Measurements from ENCODE around the gene SMAD3.

DNA sequence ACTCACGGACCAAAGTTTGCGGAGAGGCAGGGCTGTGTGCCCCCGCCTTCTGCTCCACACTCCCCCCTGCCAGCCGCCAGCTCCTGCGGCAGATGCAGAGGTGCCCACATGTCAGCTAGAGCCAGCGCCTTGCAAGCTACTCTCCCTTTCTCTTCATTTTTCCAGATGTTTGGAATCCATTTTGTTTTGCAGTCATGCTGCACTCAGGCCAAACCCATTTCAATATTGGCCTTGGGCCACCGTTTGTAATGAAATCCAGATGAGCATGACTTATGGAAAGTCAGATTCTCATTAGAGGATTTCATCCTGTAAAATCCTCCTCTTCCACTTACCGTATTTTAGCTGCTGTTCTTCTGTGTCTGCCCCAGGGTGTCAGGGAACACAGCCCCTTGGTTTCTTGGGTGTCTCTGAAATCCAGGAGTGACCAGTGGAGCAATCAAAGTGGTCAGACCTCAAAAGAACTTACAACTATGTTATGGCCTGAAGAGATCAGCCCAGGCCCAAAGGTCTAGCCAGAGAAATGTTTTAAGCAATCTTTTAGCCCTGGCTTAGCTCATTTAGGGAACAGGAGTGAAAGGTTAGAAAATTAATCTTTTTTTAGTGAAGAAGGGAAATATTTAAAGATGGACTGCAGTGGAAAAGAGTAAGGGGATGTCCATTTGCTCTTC is 123.3 kb downstream of the SMAD3 start:
- TF ChIP-seq, protein P1, sequence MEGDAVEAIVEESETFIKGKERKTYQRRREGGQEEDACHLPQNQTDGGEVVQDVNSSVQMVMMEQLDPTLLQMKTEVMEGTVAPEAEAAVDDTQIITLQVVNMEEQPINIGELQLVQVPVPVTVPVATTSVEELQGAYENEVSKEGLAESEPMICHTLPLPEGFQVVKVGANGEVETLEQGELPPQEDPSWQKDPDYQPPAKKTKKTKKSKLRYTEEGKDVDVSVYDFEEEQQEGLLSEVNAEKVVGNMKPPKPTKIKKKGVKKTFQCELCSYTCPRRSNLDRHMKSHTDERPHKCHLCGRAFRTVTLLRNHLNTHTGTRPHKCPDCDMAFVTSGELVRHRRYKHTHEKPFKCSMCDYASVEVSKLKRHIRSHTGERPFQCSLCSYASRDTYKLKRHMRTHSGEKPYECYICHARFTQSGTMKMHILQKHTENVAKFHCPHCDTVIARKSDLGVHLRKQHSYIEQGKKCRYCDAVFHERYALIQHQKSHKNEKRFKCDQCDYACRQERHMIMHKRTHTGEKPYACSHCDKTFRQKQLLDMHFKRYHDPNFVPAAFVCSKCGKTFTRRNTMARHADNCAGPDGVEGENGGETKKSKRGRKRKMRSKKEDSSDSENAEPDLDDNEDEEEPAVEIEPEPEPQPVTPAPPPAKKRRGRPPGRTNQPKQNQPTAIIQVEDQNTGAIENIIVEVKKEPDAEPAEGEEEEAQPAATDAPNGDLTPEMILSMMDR (IDR thresholded peaks at IDR 0.05) = no peak
- TF ChIP-seq POLR2A (IDR thresholded peaks at IDR 0.05) = no peak
